Common myeloid progenitor, CD34-positive (primary cell): ENCODE measurements around the gene ZFAND3.
"Not testable (repeated sequence)": the region's sequence is repeated elsewhere in the genome, so short reads cannot be mapped to it uniquely, and the experiment has no call there.

Experiments
- CTCF ChIA-PET: fragments of 350-600 bp; sonication (Branson Sonifier 250); formaldehyde crosslinking; loops from one replicate; lab custom pipeline; 2021; ENCODE audit warnings: antibody characterized with exemption; lab: Charles Lee
- POLR2A ChIA-PET: fragments of 350-600 bp; sonication (Branson Sonifier 250); formaldehyde crosslinking; loops from one replicate; lab custom pipeline; 2021; ENCODE audit warnings: antibody characterized with exemption; lab: Charles Lee
- DNase-seq, 3 donors: peaks; one replicate each; pipeline versions ENCODE4 v3.0.0 to v3.0.0-alpha.2; 2013
- H3K27ac ChIP-seq, 2 experiments: 1 replicate in 1 of 2; 2 replicates in 1 of 2; pipeline ENCODE4 v1.7.0; 2013; ENCODE audit warnings: inconsistent platforms in 2 of 2, low read length in 2 of 2, mild to moderate bottlenecking in 2 of 2, low read depth in 1 of 2, moderate library complexity in 1 of 2; ENCODE audit not compliant: severe bottlenecking in 2 of 2, insufficient read depth in 1 of 2, poor library complexity in 1 of 2
- H3K27me3 ChIP-seq, 5 experiments: replicated peaks in 2 of 5; 1 replicate in 3 of 5; 2 replicates in 2 of 5; pipeline versions ENCODE4 v1.6.1 to v1.7.0; 2013; ENCODE audit warnings: low read length in 4 of 5, mild to moderate bottlenecking in 2 of 5, moderate library complexity in 2 of 5, inconsistent platforms in 1 of 5; ENCODE audit not compliant: insufficient read depth in 5 of 5, control insufficient read depth in 4 of 5
- H3K36me3 ChIP-seq, 4 experiments: 1 replicate in 2 of 4; 2 replicates in 2 of 4; pipeline versions ENCODE4 v1.6.1 to v1.7.0; 2013; ENCODE audit warnings: low read length in 3 of 4, control low read depth in 1 of 4, mild to moderate bottlenecking in 1 of 4; ENCODE audit not compliant: control insufficient read depth in 4 of 4, insufficient read depth in 4 of 4
- H3K4me1 ChIP-seq, 4 experiments: 1 replicate in 3 of 4; 2 replicates in 1 of 4; pipeline versions ENCODE4 v1.6.1 to v1.7.1; 2013; ENCODE audit warnings: low read length in 3 of 4, mild to moderate bottlenecking in 3 of 4, control low read depth in 1 of 4, inconsistent platforms in 1 of 4, moderate library complexity in 1 of 4; ENCODE audit not compliant: control insufficient read depth in 4 of 4, insufficient read depth in 4 of 4; ENCODE audit errors: control extremely low read depth in 1 of 4
- H3K4me3 ChIP-seq, 7 experiments: 1 replicate in 4 of 7; 2 replicates in 3 of 7; pipeline versions ENCODE4 v1.5.1 to v1.7.0; 2013; ENCODE audit warnings: mild to moderate bottlenecking in 7 of 7, low read length in 6 of 7, moderate library complexity in 6 of 7, inconsistent platforms in 2 of 7, low read depth in 2 of 7, control low read depth in 1 of 7; ENCODE audit not compliant: insufficient read depth in 4 of 7, control insufficient read depth in 1 of 7; ENCODE audit errors: extremely low read depth in 1 of 7
- H3K9me3 ChIP-seq, 5 experiments: 1 replicate in 4 of 5; 2 replicates in 1 of 5; pipeline versions ENCODE4 v1.6.1 to v1.7.1; 2013; ENCODE audit warnings: low read length in 4 of 5, mild to moderate bottlenecking in 2 of 5, inconsistent platforms in 1 of 5, low read depth in 1 of 5, moderate library complexity in 1 of 5; ENCODE audit not compliant: control insufficient read depth in 4 of 5, insufficient read depth in 2 of 5; ENCODE audit errors: control extremely low read depth in 1 of 5
- WGBS: methylation state at CpG from one replicate; pipeline ENCODE4 v1.1.5; 2013; ENCODE audit not compliant: insufficient coverage; 5-methylcytosine and 5-hydroxymethylcytosine counted together

ZFAND3 gene

DNA sequence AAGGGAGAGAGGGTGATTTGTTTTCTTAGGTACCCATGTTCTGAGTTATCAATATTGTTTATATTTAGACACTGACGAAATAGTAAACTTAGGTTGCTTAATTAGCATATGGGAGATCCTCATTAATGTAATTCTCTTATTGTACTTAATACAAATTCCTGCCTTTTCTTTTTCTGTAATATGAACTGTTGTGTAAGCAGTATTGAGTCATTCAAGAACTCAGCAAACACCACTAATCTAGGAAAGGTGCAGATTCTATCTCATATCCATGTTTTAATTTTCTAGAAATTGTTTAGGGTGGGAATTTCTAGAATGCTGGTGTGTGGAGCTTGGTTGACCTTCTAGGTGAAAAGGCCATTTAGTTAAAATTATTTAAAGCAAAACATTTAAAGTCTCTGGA, 216.0 kb downstream of the ZFAND3 start:
- H3K4me3 ChIP-seq, result no peak overlapping the region
- H3K27me3 ChIP-seq, result no peaks in the 10 kb centered on the region
- H3K36me3 ChIP-seq, result no peaks in the 10 kb centered on the region
- H3K4me1 ChIP-seq, result peaks cover 0 to 5% (median 0%) of the 10 kb centered on the region in 4 experiments
- H3K27ac ChIP-seq, result no peak overlapping the region
- peaks cover 0 to 3% (median 0%) of the 10 kb centered on the region in 5 experiments for H3K9me3 ChIP-seq
- CTCF ChIA-PET, result interaction anchor here (1.1 to 4.9 kb wide), 5 partner anchors 11 to 529 kb away, joined by 3 to 45 read pairs (median 20); no protein-coding TSS in a partner anchor
- WGBS, result no CpG with 5 or more reads among the region's 1 CpG
- POLR2A ChIA-PET, result no interaction called here
- DNase-seq, result no peak

DNA sequence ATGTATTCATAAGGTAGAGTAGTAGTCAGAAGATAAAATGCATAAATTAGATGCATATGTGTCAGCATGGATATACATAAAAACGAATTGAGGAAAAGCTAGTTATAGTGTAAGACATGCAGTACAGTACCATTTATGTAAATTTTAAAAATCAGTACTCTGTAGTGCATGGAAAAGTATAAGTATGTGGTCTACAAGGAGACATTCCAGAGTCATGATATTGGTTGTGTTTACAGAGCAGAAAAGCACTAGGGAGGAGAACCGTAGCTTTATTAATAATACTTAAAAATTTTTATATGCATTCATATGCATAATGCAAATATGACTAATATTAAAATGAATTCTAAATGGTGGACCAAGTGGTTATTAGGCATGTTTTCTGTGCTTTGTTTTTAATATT, 220.0 kb downstream of the ZFAND3 start:
- no peak for DNase-seq
- POLR2A ChIA-PET, result no interaction called here
- no peaks in the 10 kb centered on the region for H3K36me3 ChIP-seq
- CTCF ChIA-PET, result no interaction called here
- H3K4me1 ChIP-seq, result peaks cover 0 to 5% (median 0%) of the 10 kb centered on the region in 4 experiments
- no peak overlapping the region for H3K4me3 ChIP-seq
- H3K9me3 ChIP-seq, result peaks cover 0 to 3% (median 0%) of the 10 kb centered on the region in 5 experiments
- H3K27me3 ChIP-seq, result no peaks in the 10 kb centered on the region
- H3K27ac ChIP-seq, result no peak overlapping the region
- no CpG with 5 or more reads among the region's 2 CpGs for WGBS

DNA sequence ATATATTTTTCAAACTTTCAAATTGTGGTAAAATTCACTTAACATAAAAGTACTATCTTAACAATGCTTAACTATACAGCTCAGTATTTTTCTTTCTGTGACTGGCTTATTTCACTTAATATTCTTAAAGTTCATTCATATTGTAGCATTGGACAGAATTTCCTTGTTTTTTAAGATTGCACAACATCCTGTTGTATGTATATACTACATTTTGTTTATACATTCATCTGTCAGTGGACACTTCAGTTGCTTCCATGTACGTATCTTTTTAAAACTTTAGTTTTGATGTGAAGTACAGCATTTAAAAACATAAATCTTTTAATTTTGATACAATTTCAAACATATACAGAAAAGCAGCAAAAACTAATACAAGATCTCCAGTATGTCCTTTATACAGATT, 220.7 kb downstream of the ZFAND3 start:
- H3K27me3 ChIP-seq, result no peaks in the 10 kb centered on the region
- H3K9me3 ChIP-seq, result peaks cover 0 to 3% (median 0%) of the 10 kb centered on the region in 5 experiments
- CTCF ChIA-PET, result no interaction called here
- H3K4me3 ChIP-seq, result no peak overlapping the region
- DNase-seq, result no peak
- POLR2A ChIA-PET, result no interaction called here
- no peaks in the 10 kb centered on the region for H3K36me3 ChIP-seq
- H3K27ac ChIP-seq, result no peak overlapping the region
- no CpG with 5 or more reads among the region's 1 CpG for whole genome bisulfite sequencing
- H3K4me1 ChIP-seq, result no peaks in the 10 kb centered on the region

DNA sequence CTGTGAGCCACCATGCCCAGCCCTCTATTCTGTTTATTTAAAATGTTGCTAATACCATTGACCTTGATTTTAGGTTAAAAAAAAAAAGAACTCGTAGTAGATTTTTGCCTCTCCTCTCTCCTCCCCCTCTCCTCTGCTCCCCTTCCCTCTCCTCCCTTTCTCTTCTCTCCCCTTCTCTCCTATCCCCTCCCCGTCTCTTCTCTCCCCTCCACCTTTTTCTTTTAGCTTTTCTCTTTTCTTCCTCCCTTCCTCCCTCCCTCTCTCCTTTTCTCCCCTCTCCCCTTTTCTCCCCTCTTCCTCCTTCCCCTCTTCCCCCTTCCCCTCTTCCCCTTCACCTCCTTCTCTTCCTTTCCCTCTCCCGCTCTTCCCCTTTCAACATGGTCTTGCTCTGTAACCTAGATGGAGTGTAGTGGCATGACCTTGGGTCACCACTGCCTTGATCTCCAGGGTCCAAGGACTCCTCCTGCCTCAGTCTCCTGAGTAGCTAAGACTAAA, 223.8 kb downstream of the ZFAND3 start:
- CTCF ChIA-PET, result interaction anchor here (0.7 to 1.7 kb wide), 3 partner anchors 10 to 27 kb away, joined by 3 to 7 read pairs (median 3); no protein-coding TSS in a partner anchor
- WGBS, result 100% methylated on average over 3 of the region's 3 CpGs
- Histone ChIP-seq H3K27me3 (no peaks in the 10 kb centered on the region), H3K27ac (no peak overlapping the region), H3K4me1 (no peaks in the 10 kb centered on the region), H3K4me3 (no peak overlapping the region), H3K36me3 (peaks cover 0 to 3% (median 0%) of the 10 kb centered on the region in 4 experiments), H3K9me3 (no peaks in the 10 kb centered on the region)
- POLR2A ChIA-PET, result no interaction called here
- DNase-seq, result no peak

GRCh38 chr6:38045701-38046305, 226.3 kb downstream of the ZFAND3 start:
- ChIA-PET POLR2A (no interaction called here), CTCF (interaction anchor here (1.4 to 3.4 kb wide), 2 partner anchors 10 to 12 kb away, joined by 3 to 20 read pairs; no protein-coding TSS in a partner anchor)
- 100% methylated on average over 3 of the region's 6 CpGs for WGBS

DNA sequence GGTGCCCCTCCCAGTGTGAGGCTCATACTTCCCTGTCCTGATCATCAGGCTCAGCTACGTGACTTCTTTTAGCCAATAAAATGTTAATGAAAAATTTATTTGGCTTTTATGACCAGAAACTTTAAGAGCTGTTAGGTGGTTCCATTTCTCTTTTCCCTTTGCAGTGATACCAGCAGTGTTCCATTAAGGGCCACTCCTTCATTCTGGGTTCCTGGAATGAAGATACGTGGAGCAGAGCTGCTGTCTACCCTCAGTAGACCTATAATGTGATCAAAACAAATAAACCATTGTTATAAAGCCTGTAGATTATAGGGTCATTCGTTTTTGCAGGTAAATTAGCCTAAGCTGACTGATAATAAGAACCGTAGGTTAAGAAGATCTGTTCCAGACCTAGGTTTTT, 228.0 kb downstream of the ZFAND3 start:
- ChIA-PET POLR2A (interaction anchor here (0.6 kb wide), 1 partner anchor 475 kb away, joined by 3 read pairs; no protein-coding TSS in a partner anchor), CTCF (interaction anchor here (1.2 to 3.4 kb wide), 2 partner anchors 14 to 19 kb away, joined by 3 to 20 read pairs; no protein-coding TSS in a partner anchor)
- 100% methylated on average over 1 of the region's 4 CpGs for WGBS

More at GRCh38 chr6:38045701-38046305, 226.3 kb downstream of the ZFAND3 start:
- no peaks in the 10 kb centered on the region for H3K4me1 ChIP-seq
- H3K4me3 ChIP-seq, result no peak overlapping the region
- no peak overlapping the region for H3K27ac ChIP-seq
- H3K9me3 ChIP-seq, result peaks cover 0 to 4% (median 0%) of the 10 kb centered on the region in 5 experiments
- DNase-seq, result no peak
- no peaks in the 10 kb centered on the region for H3K27me3 ChIP-seq
- peaks cover 0 to 3% (median 0%) of the 10 kb centered on the region in 4 experiments for H3K36me3 ChIP-seq

GRCh38 chr6:38049861-38050397, 230.4 kb downstream of the ZFAND3 start:
- POLR2A ChIA-PET, CTCF ChIA-PET: not testable (repeated sequence)

More for the DNA sequence above, 228.0 kb downstream of the ZFAND3 start:
- H3K4me1 ChIP-seq, result no peaks in the 10 kb centered on the region
- no peak overlapping the region for H3K27ac ChIP-seq
- no peak overlapping the region for H3K4me3 ChIP-seq
- H3K9me3 ChIP-seq, result peaks cover 0 to 4% (median 0%) of the 10 kb centered on the region in 5 experiments
- DNase-seq, result no peak
- peaks cover 0 to 3% (median 0%) of the 10 kb centered on the region in 4 experiments for H3K36me3 ChIP-seq
- H3K27me3 ChIP-seq, result no peaks in the 10 kb centered on the region

More at GRCh38 chr6:38049861-38050397, 230.4 kb downstream of the ZFAND3 start:
- not testable (repeated sequence) for H3K4me1 ChIP-seq, DNase-seq, H3K36me3 ChIP-seq, H3K9me3 ChIP-seq, H3K4me3 ChIP-seq, H3K27me3 ChIP-seq, H3K27ac ChIP-seq
- WGBS, result 100% methylated on average over 4 of the region's 9 CpGs
